HG03175 (cell line): Measurements from ENCODE around the gene ORM1.
"Not testable (repeated sequence)": the region's sequence is repeated elsewhere in the genome, so short reads cannot be mapped to it uniquely, and the experiment has no call there.

Source experiments
- ATAC-seq: cut with Tn5 transposase; IDR thresholded peaks from one replicate; pipeline ENCODE4 v1.9.1; 2021; ENCODE audit warnings: mild to moderate bottlenecking, moderate library complexity; ENCODE audit not compliant: unreplicated experiment

The ORM1 gene

DNA sequence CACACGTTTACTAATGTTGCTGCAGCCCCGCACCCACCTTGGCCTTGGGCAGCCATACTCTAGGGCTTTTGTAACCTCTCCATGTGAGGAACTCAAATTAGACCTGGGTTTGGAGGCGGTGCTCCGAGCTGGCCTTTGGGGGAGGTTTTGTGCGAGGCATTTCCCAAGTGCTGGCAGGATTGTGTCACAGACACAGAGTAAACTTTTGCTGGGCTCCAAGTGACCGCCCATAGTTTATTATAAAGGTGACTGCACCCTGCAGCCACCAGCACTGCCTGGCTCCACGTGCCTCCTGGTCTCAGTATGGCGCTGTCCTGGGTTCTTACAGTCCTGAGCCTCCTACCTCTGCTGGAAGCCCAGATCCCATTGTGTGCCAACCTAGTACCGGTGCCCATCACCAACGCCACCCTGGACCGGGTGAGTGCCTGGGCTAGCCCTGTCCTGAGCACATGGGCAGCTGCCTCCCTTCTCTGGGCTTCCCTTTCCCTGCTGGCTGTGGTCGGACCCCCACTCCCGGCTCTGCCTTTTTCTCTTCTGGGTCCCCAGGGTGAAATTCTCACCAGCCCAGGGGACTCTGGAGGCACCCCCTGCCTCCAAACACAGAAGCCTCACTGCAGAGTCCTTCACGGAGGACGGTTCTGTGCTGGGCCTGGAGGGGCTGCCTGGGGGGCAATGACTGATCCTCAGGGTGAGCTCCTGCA, at the start of gene ORM1:
Gene ORM1 (plus strand): TSS at position 268 of the 701 bp plus-strand sequence. CDS start 36 bp downstream, at position 304.
- not testable (repeated sequence) for ATAC-seq

DNA sequence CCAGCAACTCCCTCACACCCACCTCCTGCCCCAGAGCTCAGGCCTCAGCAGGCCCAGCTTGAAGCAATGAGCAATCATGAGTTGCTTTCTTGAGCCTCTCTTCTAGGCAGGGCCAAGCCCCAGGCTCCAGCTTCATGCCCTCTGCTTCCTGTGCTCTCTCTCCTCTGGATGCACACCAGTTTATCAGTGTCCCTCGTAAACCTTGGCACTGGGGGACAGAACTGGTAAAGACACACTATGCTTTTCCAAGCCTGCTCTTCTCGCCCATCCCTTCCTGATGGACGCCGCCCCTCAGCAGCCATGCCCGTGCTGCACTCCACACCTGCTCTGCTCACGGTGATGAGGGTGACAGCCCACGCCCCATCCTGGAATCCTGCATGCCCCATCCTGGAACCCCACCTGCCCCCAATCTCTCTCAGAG, 49.4 kb upstream of the ORM1 start:
- no peak for ATAC-seq

DNA sequence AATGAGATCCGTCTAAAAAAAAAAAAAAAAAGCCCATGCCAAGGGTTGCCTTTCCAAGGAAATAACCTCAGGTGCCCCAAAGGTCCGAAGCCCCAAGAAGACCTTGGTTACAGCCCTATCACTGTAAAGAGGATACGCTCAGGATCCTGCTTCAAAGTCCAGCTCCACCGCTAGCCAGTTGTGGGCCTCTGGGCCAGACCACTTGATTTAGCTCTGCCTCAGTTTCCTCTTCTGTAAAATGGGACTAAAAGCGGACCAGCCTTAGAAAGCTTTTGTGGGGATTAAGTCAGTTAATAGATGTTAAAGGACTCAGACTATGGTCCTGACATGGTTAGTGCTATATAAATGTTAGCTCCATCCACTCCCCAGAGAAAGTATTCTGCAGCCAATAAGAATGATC, 48.7 kb upstream of the ORM1 start:
- no peak for ATAC-seq

DNA sequence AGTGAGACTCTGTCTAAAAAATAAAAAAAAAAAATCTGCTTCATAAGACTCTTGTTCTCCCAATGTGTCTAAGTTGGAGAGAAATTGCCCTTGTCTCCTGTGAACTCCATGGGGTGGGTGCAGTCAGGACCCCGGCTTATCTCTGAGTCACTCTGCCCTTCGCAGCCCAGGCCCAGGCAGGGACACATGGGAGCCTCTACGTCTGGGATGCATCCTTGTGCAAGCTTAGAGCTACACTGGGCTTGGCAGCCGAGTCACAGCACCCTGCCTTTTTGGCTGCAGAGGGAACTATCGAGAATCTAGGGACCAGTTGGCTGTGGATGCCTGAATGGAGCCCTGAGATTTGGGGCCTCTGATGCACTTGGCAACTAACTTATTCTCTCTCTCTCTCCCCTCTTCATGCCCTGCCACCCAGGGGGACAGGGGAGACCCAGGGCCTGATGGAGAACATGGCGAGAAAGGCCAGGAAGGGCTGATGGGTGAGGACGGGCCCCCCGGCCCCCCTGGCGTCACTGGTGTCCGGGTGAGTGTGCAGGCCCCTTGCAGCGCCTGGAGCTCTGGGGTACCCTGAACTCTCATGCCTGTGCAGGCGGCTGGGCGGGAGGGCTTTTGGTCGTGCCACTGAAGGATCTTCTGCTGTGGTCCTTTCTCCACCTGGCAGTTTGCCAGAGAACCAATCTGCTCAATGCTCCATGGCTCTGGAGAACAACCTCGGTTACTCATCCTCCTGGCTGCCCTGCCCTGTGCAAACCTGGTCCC, 47.5 kb upstream of the ORM1 start:
- ATAC-seq, result no peak

DNA sequence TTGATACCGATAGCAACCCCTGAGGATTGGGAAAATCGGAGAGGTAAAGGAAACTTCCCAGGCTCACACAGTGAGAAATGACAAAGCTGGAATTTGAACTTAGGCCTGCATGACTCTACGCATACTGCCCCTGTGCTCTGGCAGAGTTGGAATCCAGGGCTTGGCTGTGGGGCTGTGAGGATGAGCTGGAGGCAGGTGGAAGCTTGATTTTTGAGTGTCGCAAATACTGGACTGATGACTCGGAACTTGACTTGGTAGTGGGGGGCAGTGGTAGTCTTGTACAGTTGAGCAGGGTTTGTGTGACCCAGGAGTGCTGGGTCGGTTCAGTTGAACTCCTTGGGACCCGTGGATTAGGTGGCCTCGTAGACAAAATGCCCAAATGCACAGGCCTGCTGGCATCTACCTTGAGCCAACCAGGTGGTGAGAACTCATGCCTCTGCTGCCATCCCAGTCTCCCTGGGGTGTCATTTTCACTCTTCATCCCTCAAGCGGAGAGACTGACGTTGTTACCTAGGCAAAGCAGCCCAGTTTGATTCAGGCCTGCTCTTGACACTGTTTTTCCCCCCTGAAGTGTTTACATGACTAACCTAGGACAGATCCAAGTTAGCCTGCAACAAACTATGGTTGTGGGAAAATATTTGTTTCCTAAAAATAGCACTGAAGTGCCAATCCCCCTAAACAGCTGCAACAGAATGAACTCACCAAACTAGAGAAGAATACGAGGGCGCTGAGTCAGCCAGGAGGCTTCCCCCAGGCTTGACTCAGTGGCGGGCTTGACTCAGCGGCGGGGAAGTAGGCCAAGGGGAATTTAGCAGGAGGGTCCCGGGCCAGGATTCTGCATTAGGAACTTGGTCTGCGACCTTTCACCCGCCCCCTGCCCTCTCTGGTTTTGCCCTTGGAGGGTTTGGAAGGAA, 45.7 kb upstream of the ORM1 start:
- no peak for ATAC-seq

DNA sequence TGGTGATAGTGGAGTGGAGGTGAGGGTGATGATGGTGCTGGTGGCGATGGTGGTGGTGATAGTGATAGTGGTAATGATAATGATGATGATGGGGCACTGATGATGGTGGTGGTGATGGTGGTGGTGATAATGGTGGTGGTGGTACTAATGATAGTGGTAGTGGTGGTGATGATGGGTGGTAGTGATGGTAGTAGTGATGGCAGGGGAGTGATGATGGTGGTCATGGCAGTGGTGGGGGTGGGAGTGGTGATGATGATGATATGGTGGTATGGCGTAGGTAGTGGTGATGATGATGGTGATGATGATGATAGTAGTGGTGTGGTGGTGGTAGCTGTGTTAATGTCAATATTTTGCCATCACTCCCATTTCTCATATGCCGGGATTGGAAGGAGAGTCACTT, 44.5 kb upstream of the ORM1 start:
- no peak for ATAC-seq

DNA sequence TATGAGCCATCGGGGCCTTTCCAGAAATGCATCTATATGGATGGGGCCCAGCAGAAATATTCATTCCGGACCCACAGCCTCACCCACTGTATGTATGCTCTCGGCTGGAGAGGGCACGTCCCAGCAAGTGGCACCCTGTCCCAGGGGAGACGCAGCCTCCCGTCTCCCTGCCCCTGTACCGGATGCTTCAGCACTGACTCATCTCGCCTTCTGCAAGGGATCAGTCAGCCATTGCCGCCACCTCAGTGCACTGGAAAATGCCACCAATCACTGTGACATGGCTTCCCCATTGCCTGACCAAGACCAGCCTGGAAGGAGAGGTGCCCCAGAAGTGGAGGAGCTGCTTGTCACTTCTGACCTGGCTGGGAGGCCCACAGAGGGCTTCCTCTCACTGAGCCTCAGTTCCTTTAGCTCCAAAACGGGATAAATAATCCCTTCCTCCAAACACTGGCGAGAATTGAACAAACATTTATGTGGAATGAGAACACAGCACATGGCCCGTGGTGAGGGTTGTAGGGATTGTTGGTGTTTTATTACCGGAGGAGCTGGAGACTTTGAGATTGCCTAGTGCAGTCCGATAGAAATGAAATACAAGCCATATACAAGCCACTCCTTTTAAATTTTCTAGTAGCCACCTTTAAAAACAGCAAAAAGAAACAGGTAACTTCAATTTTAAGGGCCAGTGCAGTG, 43.9 kb upstream of the ORM1 start:
- no peak for ATAC-seq

DNA sequence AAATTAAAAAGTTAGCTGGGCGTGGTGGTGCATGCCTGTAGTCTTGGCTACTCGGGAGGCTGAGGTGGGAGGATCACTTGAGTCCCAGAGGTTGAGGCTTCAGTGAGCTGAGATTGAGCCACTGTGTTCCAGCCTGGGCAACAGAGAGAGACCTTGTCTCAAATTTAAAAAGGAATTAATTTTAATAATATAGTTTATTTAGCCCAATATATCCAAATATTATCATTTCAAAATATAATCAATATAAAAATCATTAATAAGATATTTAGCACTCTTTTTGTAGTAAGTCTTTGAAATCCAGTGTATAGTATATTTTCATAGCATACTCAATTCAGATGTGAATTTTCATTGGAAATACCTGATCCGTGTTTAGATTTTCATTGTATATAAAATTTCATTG, 43.2 kb upstream of the ORM1 start:
- no peak for ATAC-seq

DNA sequence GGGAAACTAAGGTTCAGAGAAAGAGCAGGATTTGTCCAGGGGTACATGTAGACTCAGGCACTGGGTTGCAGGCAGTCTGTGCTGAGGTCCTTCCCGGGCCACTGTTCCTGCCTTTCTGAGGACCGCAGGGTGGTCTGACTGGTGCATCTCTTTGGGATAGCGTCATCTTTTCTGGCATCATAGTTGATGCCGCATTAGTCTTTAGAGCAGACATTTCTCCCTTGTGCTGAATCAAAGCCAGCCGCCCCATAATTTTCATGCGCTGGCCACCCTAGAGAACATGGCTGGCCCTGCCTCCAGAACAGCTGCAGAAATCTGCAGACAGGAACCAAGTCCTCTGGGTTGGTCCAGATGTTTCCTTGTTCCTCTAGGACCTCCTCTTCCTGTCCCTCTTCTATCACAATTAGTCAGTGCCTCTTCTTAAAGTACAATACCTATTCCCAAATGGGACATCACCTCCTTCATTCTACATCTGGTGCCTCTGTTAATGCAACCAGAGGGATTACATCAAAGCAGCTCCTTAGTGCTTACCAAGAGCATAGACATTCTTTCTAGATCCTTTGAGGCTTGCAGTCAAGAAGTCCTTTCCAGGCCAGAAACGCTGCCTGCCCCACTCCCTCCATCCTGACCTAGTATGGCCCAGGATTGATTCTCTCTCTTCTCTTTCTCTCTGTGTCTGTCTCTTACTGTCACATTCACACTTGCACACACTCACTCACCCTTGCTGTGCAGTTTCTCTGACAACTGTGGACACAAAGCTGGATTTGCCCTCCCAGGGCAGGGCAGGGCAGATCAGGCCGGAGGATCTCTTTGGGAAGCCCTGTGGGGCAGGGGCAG, 42.0 kb upstream of the ORM1 start:
- ATAC-seq, result no peak

DNA sequence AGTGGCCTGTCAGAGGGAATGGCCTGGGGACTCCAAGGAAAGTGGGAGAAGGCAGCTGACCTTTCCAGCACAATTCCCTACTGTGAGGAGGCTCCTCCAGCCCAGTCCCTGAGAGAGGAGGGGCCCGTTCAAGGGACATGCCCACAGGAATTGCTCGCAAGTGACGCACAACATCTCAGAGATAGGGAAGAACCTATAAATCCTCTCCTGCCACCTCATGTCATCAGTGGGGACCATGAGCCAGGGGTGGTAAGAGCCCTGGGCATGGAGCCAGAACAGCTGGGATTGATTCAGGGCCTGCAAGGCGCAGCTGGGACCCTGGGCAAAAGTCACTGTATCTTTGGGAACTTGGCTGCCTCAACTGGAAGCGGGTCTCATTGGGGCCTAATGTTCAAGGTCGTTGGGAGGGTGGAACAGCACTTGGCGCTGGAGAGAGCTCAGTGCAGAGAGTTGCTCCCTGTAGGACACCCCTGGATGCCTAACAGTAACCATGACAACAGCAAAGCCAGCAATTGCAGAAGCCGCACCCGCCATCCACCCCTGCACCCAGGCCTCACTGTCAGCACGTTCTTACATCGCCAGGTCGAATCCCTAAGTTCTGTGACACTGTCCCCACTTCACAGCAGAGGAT, 41.3 kb upstream of the ORM1 start:
- ATAC-seq, result no peak

DNA sequence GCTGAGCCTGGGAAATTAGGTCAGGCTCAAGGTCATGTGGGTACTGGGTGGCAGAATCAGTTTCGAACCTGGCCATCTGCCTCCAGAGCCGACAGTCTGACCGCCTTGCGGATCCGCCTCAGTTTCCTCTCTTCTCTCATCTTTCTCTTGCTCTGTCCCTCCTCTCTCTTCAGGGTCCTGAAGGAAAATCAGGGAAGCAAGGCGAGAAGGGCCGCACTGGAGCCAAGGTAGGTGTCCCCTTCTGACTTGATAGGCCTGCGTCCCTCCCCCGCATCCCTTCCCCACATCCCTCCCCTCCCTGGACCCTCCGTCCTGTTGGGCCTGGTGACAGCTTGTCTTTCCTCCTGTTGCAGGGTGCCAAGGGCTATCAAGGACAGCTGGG, 40.8 kb upstream of the ORM1 start:
- no peak for ATAC-seq

DNA sequence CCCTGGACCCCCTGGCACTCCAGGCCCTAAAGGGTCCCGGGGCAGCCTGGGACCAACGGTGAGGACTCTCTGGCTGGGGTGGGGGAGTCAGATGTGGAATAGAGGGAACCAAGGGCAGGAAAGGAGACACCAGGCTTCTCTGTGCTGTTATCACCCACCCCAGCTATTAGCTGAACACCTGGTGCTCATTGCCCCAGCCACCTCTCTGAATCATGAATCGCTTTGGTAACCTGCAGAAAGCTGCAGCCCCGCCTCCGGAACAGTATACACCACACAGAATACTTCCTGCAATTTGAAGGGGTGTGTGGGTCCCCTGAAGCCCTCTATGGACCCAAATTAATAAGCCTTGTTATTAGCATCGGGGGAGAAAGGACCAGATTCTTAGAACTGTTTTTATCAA, 40.4 kb upstream of the ORM1 start:
- no peak for ATAC-seq

DNA sequence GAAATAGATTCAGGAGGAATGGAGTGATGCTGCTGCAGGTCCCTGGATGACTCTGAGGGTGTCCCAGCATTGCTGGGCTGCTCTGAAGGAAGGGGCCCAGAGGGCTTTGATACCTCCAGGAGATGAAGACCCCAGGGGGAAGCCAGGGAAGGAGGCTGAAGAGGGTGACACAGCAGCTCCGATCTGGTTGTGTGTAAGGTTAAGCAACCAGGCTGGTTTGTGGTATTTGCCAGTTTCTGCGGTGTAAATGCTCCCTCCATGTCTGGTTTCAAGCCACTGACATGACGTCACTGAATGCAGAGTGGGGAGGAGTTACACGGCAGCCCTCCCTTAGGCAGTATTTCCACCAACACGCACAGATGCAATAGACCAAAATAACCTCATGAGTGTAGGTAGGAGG, 40.0 kb upstream of the ORM1 start:
- no peak for ATAC-seq

DNA sequence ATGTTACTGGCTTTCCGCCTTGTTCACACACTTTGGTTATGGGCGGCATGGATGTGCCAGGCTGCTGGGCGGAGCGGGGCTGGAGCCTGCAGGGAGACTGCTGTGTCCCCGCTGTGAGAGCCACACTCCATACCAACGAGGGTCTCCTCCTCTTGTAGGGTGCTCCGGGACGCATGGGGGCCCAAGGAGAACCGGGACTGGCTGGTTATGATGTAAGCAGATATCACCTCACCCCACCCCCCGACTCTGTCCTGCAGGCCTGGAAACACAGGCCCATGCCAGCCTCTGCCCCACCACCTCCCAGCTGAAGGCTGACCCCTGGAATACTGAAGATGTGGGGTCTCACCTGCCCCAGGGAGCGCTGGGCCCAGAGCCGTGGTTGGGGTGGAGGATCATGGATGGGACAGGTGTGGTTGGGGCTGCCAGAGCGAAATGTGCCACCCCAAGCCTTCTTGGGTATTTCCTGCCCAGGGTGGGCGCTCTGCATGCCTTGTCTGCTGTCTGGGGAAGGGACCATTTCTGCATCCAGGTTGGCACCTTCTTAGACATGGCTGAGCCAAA, 39.3 kb upstream of the ORM1 start:
- no peak for ATAC-seq

DNA sequence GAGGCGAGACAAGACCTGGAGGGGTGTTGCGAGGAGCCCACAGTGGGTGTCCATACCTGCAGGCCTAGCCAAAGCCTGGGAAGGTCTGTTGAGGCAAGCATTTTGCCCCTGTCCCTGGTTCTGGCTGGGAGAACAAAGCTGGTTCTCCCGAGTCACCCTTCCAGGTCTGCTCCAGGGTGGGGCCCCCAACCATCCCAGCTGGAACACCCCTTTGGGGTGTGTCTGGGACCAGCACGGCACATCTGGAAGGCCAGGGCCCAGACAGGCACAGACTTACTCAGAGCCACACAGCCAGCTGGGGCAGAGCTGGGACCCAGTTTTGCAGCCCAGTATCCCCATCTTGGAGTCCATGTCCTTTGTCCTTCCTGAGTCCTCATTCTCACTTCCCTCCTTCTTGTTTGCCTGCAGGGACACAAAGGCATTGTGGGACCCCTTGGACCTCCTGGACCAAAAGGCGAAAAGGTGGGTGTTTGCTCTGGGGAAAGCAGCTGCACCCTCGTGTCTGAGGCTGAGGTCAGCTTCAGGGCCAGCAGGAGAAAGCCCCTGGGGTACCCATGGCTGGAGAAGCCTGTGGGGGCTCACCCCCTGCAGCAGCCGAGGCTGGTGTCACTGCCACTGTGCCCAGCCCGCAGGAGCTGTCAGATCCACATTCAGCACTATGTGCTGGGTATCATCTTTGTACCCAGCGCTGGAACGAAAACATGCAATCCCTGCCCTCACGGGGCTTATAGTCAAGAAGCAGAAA, 38.4 kb upstream of the ORM1 start:
- no peak for ATAC-seq

DNA sequence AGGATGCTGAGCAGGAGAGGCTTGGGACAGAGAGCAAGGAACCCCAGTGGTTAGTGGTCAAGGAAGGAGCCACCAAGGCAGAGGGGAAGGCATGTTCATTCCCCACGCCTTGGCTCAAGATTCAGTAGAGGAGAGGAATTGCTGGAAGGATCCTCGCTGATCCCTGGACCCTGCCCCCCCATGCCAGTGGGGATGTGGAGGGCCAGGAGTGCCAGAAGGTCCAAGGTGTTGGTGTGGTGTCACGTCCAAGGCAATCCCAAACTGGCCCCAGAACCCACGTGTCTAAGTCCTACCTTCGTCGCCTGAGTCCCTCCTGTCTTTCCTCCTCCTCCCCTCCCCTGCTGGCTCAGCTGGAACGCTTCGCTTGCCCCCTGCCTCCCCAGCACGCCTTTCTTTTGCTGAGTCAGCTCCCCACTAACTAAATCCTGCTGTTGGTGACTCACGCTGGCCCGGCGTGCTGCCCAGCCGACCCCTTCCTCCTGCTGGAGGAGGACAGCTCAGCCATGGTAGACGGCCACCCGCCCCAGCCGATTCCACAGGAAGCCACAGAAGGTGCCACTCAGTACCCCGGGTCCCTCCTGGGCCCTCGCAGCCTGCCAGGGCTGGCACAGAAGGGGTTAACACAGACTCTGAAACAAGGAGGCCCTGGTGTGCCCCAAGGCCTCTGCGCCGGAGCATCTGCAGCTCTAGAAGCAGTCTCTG, 37.6 kb upstream of the ORM1 start:
- no peak for ATAC-seq

DNA sequence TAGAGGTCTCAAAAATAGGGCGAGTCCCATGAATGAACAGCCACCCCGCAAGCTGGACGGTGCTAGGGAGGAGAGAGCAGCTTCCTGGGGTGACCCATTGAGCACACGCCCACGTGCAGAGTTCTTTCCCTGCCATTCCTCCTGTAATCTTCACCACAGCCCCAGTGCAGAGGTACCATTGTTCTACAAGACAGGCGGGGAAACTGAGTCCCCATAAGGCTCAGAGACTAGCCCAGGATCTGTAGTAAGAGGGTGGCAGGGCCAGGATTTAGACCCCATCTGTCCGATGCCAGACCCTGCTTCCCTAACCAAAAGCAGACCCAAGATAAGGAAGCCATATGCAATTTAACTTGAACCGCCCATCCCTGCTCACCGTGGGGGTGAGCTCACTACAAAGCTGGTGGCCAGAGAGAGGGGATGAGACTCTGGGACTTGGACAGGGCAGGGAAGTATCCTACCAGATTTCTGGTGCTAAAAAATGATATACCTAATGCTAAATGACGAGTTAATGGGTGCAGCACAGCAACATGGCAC, 36.7 kb upstream of the ORM1 start:
- ATAC-seq, result no peak
